Gastrocnemius medialis (tissue), 4 donors: ENCODE measurements around the gene CPLX1. TPM values are rescaled to one million over a fixed set of nuclear protein-coding genes. Genes with fewer than 3 reads are reported as not detected.

Experiments
- ATAC-seq, 2 donors: fragments of 150-250 bp; one replicate each; pipeline ENCODE4 v1.9.1; 2016
- DNase-seq, 2 donors: peaks; one replicate each; pipeline ENCODE4 v3.0.0-alpha.2; 2019
- H3K27ac ChIP-seq, 4 donors: fragments of 200-600 bp; sonication (generic); 1 replicate in 1 of 4; 2 replicates in 3 of 4; pipeline ENCODE4 v1.5.1; 2016 to 2018; ENCODE audit warnings: mild to moderate bottlenecking in 2 of 4, moderate library complexity in 1 of 4
- H3K27me3 ChIP-seq, 3 donors: fragments of 200-600 bp; sonication (generic) in 2 of 3; 1 replicate in 1 of 3; 2 replicates in 2 of 3; pipeline versions ENCODE4 v1.5.1 to v1.6.0; 2016 to 2019; ENCODE audit warnings: mild to moderate bottlenecking in 1 of 3, moderate library complexity in 1 of 3
- H3K36me3 ChIP-seq, 2 donors: fragments of 200-600 bp; sonication (generic) in 1 of 2; one replicate each; pipeline ENCODE4 v1.5.1; 2017 to 2018
- H3K4me1 ChIP-seq, 2 donors: fragments of 200-600 bp; sonication (generic) in 1 of 2; one replicate each; pipeline ENCODE4 v1.5.1; 2016 to 2017; ENCODE audit warnings: mild to moderate bottlenecking in 2 of 2
- H3K4me3 ChIP-seq, 4 donors: fragments of 200-600 bp; sonication (generic) in 3 of 4; 1 replicate in 1 of 4; 2 replicates in 3 of 4; pipeline ENCODE4 v1.5.1; 2016 to 2019; ENCODE audit warnings: mild to moderate bottlenecking in 2 of 4
- H3K9me3 ChIP-seq, 3 donors: fragments of 200-600 bp; sonication (generic) in 2 of 3; 1 replicate in 1 of 3; 2 replicates in 2 of 3; pipeline ENCODE4 v1.5.1; 2016 to 2019
- POLR2A ChIP-seq, 2 donors: fragments of 450-650 bp; IDR thresholded peaks; one replicate each; pipeline ENCODE4 v1.6.1; 2017; ENCODE audit warnings: antibody characterized with exemption in 2 of 2, mild to moderate bottlenecking in 2 of 2, moderate library complexity in 2 of 2
- in situ Hi-C, 4 donors: fragments of 200-750 bp; cut with MboI; loops; one replicate each; pipeline versions ENCODE4 v1.15.0 to v1.8.0; 2017; ENCODE audit warnings: low sequenced_read_pairs in 4 of 4
- intact Hi-C: fragments of 100-400 bp; cut with DNase I; formaldehyde crosslinking; loops from one replicate; pipeline ENCODE4 v1.15.1; 2023; ENCODE audit warnings: low total_unique reads
- total RNA-seq, 4 donors: library from RNA; depleted of rRNA; stranded (reverse); fragments of >200 nt; gene quantifications; one replicate each; pipeline versions ENCODE4 v1.1.0 to v1.2.3, GENCODE V29; 2016
- TF ChIP-seq, protein P1 (sequence below), 5 experiments: fragments of 450-650 bp in 3 of 5; fragments of 200-600 bp in 2 of 5; sonication (generic) in 2 of 5; IDR thresholded peaks in 4 of 5; conservative IDR thresholded peaks in 1 of 5; 1 replicate in 4 of 5; 2 replicates in 1 of 5; pipeline ENCODE4 v1.5.1; 2016 to 2019; ENCODE audit warnings: antibody characterized with exemption in 5 of 5, mild to moderate bottlenecking in 3 of 5, moderate library complexity in 3 of 5

Gene CPLX1
- total RNA-seq, 4 donors from 2014 or later: 0.91 to 1.0 TPM; not detected in 2

- in situ Hi-C loops: no loop called here
Observed at GRCh38 chr4:853416-853781, 27.5 kb upstream of the CPLX1 start.

DNA sequence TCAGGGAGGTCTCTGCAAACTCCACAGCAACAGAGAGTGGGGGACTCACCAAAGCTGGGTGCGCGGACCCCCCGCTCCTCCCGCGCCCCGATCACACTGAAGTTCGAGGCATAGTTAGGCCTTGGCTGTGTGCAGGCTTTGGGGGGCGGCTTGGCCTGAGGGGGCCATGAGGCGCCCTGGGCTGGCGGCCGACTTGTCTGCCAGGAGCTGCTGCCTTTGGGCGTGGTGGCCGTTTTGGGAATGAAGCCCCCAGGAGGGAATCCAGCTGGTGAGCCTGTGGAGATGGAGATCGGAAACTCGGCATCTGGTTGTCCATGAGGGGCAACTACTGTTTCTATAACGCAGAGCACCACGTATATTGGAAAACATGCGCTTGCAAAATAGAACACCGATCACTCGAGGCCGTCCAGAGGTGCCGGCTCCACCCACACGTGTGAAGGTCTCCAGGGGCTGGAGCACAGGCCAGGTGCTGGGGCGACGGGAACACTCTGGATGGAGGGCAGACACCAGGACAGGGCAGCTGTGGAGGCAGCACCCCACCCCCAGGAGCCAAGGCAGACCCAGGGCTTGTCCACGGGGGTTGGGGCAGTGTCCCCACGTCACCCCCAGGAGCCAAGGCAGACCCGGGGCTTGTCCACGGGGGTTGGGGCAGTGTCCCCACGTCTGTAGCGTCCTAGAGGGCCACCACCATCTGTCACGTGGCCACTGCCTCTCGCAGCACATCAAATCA, 25.9 kb upstream of the CPLX1 start:
- no peaks in the 10 kb centered on the region for H3K4me1 ChIP-seq
- H3K4me3 ChIP-seq: no peak overlapping the region
- intact Hi-C loops: no loop called here
- ATAC-seq (no peak), DNase-seq (no peak)
- H3K9me3 ChIP-seq: no peaks in the 10 kb centered on the region
- in situ Hi-C loops: no loop called here
- H3K36me3 ChIP-seq: peaks cover 0 to 32% of the 10 kb centered on the region in 2 donors
- TF ChIP-seq, protein P1, sequence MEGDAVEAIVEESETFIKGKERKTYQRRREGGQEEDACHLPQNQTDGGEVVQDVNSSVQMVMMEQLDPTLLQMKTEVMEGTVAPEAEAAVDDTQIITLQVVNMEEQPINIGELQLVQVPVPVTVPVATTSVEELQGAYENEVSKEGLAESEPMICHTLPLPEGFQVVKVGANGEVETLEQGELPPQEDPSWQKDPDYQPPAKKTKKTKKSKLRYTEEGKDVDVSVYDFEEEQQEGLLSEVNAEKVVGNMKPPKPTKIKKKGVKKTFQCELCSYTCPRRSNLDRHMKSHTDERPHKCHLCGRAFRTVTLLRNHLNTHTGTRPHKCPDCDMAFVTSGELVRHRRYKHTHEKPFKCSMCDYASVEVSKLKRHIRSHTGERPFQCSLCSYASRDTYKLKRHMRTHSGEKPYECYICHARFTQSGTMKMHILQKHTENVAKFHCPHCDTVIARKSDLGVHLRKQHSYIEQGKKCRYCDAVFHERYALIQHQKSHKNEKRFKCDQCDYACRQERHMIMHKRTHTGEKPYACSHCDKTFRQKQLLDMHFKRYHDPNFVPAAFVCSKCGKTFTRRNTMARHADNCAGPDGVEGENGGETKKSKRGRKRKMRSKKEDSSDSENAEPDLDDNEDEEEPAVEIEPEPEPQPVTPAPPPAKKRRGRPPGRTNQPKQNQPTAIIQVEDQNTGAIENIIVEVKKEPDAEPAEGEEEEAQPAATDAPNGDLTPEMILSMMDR (IDR thresholded peaks at IDR 0.05 in 4 of 5, conservative IDR thresholded peaks at IDR 0.05 in 1 of 5): no peak
- no peak for TF ChIP-seq POLR2A (IDR thresholded peaks at IDR 0.05)
- no peaks in the 10 kb centered on the region for H3K27me3 ChIP-seq
- no peak overlapping the region for H3K27ac ChIP-seq

More at GRCh38 chr4:853416-853781, 27.5 kb upstream of the CPLX1 start:
- TF ChIP-seq POLR2A (IDR thresholded peaks at IDR 0.05): no peak
- TF ChIP-seq, protein P1 (IDR thresholded peaks at IDR 0.05 in 4 of 5, conservative IDR thresholded peaks at IDR 0.05 in 1 of 5): no peak
- Histone ChIP-seq H3K4me3 (no peak overlapping the region), H3K4me1 (no peaks in the 10 kb centered on the region), H3K36me3 (peaks cover 0 to 48% of the 10 kb centered on the region in 2 donors), H3K9me3 (no peaks in the 10 kb centered on the region), H3K27me3 (no peaks in the 10 kb centered on the region), H3K27ac (no peak overlapping the region)
- intact Hi-C loops: no loop called here
- DNase-seq: no peak
- ATAC-seq: no peak

DNA sequence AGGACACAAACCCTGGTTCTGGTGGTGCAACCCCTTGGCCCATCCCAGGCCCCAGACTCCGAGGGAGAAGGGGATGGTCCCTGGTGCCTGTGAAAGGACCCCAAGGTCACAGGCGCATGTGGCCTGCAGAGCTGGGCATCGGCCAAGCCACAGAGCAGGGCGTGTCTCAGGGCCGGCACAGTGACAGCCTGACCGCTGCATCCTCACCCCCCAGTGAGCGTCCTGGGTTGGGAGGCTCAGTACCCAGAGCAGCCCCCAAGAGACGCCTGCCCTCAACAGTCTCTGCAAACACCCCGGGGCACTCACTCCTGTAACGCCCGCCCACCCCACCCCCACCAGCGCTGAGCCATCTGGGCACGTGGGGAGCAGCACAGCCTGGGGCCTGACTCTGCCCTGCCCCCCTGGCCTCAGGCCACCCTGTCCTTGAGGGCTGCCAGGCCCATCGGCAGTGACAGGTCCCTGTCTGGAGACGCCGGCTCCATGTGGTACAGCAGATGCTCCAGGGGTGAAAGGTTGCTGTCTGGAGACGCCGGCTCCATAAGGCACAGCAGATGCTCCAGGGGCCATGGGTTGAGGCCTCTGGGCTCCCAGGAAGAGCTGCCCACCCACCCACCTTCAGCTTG, 24.5 kb upstream of the CPLX1 start:
- Histone ChIP-seq H3K4me3 (no peak overlapping the region), H3K4me1 (no peaks in the 10 kb centered on the region), H3K27me3 (no peaks in the 10 kb centered on the region), H3K27ac (no peak overlapping the region), H3K36me3 (peaks cover 0 to 30% of the 10 kb centered on the region in 2 donors), H3K9me3 (no peaks in the 10 kb centered on the region)
- ATAC-seq (no peak), DNase-seq (no peak)
- TF ChIP-seq POLR2A (IDR thresholded peaks at IDR 0.05): no peak
- TF ChIP-seq, protein P1 (IDR thresholded peaks at IDR 0.05 in 4 of 5, conservative IDR thresholded peaks at IDR 0.05 in 1 of 5): no peak
- intact Hi-C loops (no loop called here), in situ Hi-C loops (no loop called here)

DNA sequence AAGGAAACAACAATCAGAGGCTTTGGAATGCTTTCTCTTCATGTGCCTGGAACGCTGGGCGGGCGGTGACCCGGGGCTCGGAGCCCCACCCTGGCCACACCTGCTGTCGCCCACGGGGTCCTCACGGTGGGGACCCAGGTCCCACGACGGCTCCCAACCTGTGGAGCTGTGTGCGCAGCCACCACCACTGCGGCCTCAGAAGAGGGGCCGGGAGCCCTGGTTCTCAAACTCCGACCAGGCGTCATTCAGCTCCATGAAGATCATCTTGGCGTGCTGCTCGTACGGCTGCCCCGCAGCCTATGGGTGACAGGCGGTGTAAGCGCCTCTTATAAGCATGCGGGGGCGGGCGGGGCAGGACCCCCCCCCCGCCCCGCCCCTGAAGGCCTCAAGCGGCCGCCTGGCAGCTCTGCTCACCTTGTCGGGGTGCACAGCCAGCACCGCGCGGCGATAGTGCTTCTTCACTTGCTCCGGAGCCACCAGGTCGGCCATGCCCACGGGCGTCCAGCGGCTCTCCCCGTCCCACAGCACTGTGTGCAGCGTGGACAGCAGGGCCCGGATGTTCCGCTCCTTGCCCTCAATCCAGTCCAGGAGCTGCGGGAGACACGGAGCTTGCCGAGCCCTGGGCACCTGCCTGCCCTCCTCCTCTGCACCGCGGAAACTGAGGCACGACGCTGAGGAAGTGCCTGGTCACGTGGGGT, 23.7 kb upstream of the CPLX1 start:
- no peak for DNase-seq
- no peak for ATAC-seq
- Histone ChIP-seq H3K9me3 (no peaks in the 10 kb centered on the region), H3K4me1 (no peaks in the 10 kb centered on the region), H3K27ac (no peak overlapping the region), H3K36me3 (peaks cover 0 to 30% of the 10 kb centered on the region in 2 donors), H3K27me3 (no peaks in the 10 kb centered on the region), H3K4me3 (no peak overlapping the region)
- in situ Hi-C loops (no loop called here), intact Hi-C loops (no loop called here)
- TF ChIP-seq, protein P1 (IDR thresholded peaks at IDR 0.05 in 4 of 5, conservative IDR thresholded peaks at IDR 0.05 in 1 of 5): no peak
- no peak for TF ChIP-seq POLR2A (IDR thresholded peaks at IDR 0.05)
